Activated CD4-positive, alpha-beta T cell treated with anti-CD3 and anti-CD28 coated beads for 1 hour (primary cell): ENCODE measurements around the gene PRMT3.
"Not testable (repeated sequence)": the region's sequence is repeated elsewhere in the genome, so short reads cannot be mapped to it uniquely, and the experiment has no call there.

Source experiments
- DNase-seq: peaks from one replicate; pipeline ENCODE4 v3.0.0-alpha.2; 2020

PRMT3 gene

DNA sequence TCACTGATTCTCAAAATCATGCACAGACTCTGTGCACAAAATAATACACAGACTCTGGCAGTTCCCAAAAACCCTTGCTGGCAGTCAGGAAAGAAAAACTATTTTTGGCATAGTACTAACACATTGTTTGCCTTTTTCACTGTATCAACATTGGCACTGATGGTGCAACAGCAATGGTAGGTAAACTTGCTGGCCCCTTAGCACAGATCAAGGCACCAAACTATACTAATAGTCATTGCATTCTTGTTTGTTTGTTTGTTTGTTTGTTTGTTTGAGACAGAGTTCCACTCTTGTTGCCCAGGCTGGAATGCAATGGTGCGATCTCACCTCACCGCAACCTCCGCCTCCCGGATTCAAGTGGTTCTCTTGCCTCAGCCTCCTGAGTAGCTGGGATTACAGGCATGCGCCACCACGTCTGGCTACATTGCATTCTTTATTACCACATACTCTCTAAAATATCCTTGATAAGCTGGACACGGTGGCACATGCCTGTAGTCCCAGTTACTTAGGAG, 130.9 kb downstream of the PRMT3 start:
- no peak for DNase-seq

- no peak for DNase-seq
These were observed 135.0 kb downstream of the PRMT3 start for GRCh38 chr11:20522536-20522935.

DNA sequence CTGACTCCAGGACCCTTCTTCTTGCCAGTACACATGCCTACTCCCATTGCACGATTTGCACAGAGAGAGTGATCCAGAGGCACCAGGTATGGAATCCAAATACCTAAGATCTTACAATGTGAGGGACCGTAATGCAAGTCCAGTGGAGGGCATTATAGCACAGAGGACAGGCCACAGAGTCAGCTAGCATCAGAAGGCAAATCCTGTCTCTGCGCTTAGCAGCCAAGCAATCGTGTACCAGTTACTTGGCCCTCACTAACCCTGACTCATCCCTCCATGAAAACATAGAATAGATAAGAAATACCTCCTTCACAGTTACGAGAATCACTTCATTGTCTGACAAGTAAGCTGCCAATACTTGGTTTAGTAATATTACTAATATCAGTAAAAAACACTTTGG, 142.2 kb downstream of the PRMT3 start:
- no peak for DNase-seq

DNA sequence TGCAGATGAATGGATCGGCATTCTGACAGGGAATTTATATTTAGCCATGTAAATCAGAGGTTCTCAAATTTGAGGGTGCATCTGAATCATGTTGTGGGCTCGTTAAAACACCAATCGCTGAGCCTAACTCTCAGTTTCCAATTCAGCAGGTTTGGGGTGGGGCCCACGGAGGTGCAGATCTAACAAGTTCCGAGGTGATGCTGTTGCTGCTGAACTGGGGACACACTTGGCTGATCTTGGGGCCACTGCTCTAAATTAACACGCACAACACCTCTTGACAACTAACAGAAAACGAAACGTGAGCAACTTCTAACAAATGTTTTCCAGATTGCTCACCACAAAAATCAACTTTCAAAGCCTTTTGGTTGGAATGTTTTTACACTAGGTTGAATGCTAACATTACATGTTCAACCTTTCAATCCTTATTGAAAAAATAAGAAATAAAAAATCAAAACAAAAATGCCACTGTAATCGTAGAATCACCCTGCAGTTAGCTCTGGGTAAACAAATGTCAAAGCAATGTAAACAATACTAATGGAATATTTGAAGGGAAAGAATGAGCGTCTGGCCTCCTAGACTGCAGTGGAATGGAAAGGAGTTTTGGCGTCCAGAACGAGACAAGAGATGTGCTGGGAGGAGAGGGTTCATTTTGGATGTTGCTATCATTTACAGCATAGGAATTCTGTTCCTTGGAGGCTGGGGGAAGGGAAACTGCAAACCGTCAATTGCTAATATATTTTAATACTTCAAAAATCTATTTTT, 143.6 kb downstream of the PRMT3 start:
- no peak for DNase-seq

GRCh38 chr11:20535271-20535881, 147.9 kb downstream of the PRMT3 start:
- DNase-seq = no peak

- DNase-seq = no peak
These were observed 148.8 kb downstream of the PRMT3 start for GRCh38 chr11:20536365-20536764.

DNA sequence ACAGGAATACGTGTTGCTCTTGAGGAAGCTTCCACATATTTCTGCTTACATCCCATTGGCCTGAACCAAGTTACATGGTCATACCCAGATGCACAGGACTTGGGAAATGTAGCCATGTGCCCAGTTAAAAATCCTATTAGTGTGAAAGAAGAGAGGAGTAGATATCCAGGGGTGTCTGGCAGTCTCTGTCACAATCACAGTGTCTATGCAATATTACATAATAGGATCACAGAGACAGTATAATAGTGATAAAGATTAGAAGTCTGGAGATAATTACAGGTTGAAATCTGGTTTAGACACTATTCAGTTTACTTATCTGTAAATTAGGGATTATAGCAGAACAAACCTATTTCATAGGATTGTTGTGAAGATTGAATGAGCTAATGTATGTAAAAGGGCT, 149.3 kb downstream of the PRMT3 start:
- DNase-seq = no peak

- DNase-seq = no peak
These were observed 154.0 kb downstream of the PRMT3 start for GRCh38 chr11:20541503-20541902.

DNA sequence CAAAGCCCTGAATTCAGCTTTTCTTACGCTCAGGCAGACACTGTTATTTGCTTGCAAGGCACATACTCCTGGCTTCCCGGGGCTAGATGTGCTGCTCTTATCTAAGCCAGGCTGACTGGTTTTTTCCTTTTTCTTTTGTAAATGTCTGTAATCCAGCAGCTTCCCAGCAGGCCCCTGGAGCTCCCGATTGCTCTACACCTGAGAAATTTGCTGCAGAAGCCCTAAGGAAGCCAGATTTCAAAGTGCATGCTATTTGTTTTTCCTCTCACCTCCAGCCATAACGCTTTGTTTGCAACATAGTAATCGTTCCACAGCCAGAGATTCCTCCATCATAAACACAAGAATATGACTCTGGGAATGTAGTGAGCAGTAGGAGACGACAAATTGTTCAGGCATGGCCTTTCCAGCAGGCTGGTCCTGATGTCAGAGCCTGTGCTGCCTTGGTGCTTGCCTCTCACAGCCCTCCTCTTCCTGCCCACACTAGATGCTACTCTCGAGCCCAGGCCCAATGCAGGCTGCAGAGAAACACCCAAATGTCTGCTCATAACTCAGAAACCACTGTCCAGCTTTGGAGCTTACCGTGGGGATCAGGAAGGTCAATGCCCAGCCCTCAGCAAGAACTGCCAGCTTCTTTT, 157.2 kb downstream of the PRMT3 start:
- DNase-seq = no peak

GRCh38 chr11:20547411-20547810, 159.9 kb downstream of the PRMT3 start:
- DNase-seq = no peak

GRCh38 chr11:20551096-20551495, 163.6 kb downstream of the PRMT3 start:
- no peak for DNase-seq

- DNase-seq = no peak
These were observed 168.3 kb downstream of the PRMT3 start for GRCh38 chr11:20555783-20556182.

GRCh38 chr11:20556396-20556795, 168.9 kb downstream of the PRMT3 start:
- DNase-seq = not testable (repeated sequence)

GRCh38 chr11:20558741-20559140, 171.2 kb downstream of the PRMT3 start:
- DNase-seq = no peak
